ENCODE data around the gene ZMAT3.
"Not testable (repeated sequence)": the region's sequence is repeated elsewhere in the genome, so short reads cannot be mapped to it uniquely, and the experiment has no call there.

ZMAT3 gene

DNA sequence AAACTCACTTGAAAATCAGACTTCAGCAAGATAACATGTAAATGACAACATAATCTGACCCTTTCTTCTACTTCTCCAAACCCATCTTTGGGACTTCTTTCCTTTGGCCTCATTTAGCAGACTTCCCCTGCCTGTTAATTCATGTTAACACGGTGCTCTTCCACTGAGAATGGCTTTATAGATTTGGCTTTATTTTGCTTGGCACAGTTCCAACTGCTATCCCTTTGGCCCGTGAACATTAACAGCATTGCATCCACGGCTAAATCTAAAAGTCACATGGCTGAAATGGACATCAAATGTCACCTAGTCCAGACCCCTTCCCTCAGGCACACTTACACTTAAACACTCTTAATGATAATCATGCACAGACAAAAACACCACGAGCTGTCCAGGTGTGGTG is 3.8 kb downstream of the ZMAT3 start:
- no peak for DNase-seq

DNA sequence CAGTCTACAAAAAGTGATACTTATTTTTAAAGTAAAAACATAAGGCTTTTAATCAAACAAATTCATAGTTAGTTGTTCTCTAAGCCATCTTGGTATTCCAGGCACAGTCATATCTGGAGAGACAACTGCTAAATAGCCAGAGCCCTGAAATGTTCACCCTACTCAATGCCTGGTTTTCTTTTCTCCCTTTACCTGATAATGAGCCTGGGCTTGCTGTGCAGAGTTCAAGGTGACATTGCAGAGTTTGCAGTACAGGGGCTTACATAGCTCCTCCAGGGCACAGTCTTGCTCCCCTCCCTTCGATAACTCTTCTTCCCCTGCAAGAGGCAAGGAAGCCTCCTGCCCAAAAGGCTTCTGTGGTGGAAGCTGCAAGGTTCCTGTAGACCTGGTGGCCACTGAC is 4.3 kb downstream of the ZMAT3 start:
- DNase-seq, result no peak

DNA sequence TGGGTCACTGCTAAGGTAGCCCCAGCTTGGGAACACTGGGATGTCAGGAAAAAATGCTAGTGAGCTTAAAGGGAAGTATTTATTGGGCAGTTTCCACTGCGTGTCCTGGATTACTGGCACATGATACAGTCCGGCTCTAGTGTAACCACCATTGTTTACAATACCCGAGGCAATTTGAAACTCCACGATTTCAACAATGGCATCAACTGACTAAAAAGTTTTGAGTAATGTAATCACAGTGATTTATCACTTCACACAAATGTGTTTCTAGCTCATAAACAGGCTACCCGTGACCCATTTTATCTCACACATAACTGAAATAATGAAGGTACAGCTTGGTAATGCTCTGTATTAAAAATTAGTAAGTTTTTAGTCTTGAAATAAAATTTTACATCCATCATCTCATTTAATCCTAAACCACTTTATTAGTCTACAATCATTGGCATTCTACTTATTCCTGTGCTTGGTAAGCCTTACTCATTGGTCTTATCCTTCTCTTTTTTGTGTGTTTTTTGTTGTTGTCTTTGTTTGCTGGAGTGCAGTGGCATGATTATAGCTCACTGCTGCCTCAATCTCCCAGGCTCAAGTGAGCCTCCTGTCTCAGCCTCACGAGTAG is 7.6 kb downstream of the ZMAT3 start:
- DNase-seq, result no peak

DNA sequence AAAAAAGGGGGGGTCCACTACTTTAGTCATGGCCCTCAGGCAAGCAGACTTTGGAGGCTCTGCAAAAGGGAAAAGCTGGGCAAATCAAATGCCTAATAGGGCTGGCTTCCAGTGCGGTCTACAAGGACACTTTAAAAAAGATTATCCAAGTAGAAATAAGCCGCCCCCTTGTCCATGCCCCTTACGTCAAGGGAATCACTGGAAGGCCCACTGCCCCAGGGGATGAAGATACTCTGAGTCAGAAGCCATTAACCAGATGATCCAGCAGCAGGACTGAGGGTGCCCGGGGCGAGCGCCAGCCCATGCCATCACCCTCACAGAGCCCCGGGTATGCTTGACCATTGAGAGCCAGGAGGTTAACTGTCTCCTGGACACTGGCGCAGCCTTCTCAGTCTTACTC is 15.3 kb downstream of the ZMAT3 start:
- DNase-seq, result no peak

DNA sequence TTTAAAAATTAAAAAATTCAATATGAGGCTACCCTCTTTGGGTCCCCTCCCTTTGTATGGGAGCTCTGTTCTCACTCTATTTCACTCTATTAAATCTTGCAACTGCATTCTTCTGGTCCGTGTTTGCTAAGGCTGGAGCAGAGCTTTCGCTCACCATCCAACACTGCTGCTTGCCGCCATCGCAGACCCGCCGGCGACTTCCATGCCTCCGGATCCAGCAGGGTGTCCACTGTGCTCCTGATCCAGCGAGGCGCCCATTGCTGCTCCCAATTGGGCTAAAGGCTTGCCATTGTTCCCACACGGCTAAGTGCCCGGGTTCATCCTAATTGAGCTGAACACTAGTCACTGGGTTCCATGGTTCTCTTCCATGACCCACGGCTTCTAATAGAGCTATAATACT is 17.0 kb downstream of the ZMAT3 start:
- not testable (repeated sequence) for DNase-seq

DNA sequence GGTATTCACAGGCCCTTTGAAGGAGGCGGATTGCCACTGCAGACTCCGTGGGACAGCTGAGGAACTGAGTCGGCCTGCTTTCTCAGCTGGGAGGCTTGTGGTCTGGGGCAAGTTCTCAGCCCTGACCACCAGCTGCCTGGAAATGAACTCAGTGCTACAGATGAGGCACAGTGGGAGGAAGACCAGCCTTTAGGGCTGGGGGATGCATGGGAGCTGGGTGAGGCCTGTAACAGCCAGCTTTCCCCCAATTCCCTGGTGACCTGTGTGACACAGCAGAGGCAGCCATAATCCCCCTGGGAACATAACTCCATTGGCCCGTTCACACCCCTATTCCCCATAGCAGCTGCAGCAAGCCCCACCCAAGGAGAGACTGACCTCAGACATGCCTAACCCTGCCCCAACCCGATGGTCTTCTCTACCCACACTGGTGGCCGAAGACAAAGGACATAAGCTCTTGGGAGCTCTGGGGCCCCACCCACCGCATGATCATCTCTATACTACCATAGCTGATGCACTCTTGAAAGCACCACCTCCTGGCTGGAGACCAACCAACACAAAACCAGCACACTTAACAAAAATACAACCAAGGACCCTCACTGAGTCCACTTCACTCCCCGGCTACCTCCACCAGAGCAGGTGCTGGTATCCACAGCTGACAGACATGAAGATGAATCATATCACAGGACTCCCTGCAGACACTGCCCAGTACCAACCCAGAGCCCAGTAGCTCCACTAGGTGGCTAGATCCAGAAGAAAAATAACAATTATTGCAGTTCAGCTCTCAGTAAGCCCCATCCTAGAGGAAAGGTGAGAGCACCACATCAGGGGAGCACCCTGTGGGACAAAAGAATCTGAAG is 24.9 kb downstream of the ZMAT3 start:
- no peak for DNase-seq

DNA sequence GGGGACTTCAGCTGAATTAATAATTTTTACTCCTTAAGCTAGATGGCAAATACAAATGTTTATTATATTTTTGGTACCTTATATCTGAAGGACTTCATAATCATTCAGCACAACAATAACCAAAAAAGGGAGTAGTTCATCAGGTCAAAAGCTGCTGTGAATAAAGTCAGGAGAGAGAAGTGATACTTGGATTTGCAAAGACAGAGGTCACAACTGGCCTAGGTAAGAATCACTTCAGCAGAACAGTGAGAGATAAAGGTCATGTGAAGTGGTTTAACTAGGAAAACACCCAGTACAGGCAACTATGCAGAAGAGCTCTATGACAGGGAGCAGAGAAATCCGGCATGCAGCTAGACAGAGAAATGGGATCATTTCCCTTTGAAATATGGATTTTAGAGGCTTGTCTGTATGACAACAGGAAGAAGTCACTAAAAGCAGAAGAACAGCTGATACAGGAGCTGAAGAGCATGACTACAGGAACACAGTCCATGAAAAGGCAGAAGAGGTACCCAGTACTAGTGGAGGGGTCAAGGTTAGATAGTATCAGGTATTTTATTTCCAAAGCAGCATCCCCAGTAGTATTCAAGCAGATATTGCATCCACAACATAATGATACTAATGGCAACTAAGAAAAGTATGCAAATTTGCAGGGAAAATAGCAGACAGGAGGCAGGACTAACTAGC is 25.7 kb downstream of the ZMAT3 start:
- DNase-seq, result no peak

DNA sequence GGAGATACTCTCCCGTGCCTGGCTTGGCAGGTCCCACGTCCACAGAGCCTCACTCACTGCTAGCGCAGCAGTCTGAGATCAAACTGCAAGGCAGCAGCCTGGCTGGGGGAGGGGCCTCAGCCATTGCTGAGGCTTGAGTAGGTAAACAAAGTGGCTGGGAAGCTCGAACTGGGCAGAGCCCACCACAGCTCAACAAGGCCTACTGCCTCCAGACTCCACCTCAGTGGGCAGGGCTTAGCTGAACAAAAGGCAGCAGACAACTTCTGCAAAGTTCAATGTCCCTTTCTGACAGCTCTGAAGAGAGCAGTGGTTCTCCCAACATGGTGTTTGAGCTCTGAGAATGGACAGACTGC is 32.7 kb downstream of the ZMAT3 start:
- DNase-seq, result not testable (repeated sequence)

DNA sequence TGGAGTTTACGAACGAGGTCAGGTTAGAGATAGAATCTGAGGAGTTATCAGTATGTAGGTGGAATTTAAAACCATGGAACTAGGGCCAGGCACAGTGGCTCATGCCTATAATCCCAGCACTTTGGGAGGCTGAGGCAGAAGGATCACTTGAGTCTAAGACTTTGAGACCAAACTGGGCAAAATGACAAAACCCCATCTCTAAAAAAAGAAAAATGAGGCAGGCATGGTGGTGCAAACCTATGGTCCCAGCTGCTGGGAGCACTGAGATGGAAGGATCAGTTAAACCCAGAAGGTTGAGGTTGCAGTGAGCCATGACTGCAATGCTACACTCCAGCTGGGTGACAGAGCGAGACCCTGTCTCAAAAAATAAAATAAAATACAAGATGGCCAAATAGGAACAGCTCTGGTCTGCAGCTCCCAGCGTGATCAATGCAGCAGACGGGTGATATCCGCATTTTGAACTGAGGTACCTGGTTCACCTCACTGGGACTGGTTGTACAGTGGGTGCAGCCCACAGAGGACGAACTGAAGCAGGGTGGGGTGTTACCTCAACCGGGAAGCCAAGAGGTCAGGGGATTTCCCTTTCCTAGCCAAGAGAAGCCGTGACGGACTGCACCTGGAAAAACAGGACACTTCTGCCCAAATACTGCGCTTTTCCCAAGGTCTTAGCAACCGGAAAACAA is 33.3 kb downstream of the ZMAT3 start:
- no peak for DNase-seq

DNA sequence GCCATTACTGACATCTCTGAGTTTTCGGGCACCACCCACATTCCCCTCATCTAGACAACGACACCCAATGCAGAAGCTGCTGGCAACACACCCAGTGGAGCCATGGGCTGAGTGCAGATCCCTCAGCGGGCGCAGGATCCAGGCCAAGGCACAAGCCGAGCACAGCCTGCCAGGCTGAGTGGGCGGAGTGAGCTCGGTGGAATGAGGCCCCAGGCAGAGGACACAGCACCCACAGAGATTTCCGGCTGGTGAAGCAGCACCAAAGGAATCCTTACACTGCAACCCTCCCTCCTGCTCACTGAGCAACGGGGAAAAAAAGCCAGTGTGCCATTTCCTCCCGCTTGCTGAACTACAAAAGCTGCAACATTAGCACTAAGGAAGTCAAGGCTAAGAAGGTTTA is 34.3 kb downstream of the ZMAT3 start:
- no peak for DNase-seq

DNA sequence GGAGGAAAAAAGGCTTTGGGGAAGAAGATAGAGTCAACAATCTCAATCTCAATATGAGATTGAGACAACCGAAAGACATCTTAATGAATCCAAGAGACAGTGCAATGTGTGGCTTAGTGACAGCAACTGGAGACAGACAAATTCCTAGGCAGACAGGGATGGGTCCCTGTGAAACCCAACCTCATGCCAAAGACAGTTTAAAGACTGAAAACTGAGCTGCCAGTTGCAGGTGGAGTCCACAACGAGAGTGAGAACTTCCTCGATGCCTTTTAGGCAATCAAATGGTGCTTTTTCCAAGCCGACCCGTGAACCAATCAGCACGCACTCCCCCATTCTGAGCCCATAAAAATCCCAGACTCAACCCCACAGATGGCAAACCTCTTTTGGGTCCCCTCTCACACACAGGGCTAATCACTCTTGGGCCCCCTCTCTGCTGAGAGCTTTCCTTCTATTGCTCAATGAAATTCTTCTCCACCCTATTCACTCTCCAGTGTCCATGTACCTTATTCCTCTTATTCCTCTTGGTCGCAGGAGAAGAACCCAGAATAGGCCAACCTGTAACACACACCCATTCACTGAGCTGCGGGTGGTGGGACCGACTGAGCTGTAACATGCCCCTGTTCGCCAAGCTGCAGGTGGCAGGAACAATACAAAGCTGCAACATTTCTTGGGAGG is 34.8 kb downstream of the ZMAT3 start:
- no peak for DNase-seq

DNA sequence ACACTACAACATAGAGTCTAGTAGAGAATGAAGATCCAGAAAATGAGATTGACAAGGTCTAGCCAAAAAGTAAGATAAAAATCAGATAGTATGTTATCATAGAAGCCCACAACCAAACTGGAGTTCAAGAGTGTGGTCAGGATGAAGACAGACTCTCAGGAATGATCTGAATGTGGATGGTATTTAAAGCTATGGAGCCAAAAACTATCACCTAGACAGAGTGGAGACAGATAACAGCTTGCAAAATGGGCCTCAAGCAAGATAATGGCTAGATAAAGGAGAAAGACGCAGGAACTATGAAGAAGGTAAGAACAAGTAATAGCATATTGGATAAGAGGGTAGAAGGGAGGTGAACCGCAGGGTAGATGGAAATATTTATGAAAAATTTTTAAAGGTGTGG is 35.4 kb downstream of the ZMAT3 start:
- no peak for DNase-seq

DNA sequence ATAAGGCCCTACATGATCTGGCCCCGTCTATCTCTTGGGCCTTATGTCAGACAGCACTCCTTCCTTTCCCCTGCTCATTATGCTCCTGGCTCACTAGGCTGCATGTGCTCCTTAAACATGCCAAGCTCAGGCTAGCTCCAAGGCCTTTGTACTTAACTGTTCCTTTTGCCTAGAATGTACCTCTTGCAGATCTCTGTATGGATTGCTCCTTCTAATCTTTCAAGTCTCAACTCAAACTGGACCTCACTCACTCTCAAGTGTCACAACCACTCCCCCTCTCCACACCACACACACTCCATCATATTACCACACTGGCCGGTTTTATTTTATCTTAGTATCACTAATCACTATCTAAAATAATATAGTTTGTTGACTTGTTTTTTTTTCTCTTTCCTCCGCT is 36.4 kb downstream of the ZMAT3 start:
- no peak for DNase-seq

DNA sequence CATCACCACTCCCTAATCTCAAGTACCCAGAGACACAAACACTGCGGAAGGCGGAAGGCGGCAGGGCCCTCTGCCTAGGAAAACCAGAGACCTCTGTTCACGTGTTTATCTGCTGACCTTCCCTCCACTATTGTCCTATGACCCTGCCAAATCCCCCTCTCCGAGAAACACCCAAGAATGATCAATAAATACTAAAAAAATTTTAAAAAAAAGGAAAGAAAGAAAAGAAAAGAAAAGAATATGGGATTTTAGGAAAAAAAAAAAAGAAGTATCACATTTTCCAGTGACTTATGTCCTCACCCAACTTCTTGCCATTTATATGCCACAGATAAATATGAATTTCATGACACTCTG is 38.3 kb downstream of the ZMAT3 start:
- DNase-seq, result not testable (repeated sequence)

DNA sequence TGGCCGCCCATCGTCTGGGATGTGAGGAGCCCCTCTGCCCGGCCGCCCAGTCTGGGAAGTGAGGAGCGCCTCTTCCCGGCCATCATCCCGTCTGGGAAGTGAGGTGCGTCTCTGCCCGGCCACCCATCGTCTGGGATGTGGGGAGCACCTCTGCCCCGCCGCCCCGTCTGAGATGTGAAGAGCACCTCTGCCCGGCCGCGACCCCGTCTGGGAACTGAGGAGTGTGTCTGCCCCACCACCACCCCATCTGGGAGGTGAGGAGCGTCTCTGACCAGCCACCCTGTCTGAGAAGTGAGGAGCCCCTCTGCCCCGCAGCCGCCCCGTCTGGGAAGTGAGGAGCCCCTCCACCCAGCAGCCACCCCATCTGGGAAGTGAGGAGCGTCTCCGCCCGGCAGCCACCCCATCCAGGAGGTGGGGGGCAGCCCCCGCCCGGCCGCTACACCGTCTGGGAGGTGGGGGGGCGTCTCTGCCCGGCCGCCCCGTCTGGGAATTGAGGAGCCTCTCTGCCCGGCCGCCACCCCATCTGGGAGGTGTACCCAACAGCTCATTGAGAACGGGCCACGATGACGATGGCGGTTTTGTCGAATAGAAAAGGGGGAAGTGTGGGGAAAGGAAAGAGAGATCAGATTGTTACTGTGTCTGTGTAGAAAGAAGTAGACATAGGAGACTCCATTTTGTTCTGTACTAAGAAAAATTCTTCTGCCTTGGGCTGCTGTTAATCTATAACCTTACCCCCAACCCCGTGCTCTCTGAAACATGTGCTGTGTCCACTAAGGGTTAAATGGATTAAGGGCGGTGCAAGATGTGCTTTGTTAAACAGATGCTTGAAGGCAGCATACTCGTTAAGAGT is 38.9 kb downstream of the ZMAT3 start:
- DNase-seq, result not testable (repeated sequence)

DNA sequence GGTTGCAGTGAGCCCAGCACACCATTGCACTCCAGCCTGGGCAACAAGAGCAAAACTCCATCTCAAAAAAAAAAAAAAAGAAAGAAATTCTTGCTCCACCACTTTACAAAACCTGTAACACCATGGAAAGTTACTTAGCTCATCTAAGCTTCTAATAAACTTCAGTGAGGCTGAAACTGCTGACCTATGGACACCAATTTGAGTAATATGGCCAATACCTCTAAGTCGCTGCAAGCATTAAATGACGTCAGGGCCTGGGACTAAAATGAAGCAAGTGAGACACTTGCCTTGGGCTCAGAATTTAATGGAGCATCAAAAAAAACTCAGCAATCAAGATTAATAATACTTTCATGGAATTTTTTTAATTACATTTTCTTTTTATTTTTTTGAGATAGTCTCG is 42.5 kb downstream of the ZMAT3 start:
- no peak for DNase-seq

DNA sequence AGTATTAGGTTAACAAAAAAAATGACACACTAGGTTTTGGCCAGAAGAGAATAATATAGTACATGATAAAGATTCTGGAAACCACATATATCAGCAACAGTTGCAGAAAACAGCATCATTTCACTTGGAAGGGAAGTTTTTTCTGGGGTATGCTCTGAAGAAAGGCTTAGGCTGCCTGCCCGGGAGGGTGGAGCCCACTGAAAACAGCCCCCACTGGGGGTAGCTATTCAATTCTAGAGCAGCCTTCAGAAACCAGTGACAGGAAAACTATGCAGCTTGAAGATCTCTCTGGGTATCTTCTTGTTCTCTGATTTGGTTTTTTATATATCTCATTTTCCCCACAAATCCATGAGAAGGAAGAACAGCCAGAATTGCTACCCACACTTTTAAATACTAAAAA is 43.2 kb downstream of the ZMAT3 start:
- DNase-seq, result no peak

DNA sequence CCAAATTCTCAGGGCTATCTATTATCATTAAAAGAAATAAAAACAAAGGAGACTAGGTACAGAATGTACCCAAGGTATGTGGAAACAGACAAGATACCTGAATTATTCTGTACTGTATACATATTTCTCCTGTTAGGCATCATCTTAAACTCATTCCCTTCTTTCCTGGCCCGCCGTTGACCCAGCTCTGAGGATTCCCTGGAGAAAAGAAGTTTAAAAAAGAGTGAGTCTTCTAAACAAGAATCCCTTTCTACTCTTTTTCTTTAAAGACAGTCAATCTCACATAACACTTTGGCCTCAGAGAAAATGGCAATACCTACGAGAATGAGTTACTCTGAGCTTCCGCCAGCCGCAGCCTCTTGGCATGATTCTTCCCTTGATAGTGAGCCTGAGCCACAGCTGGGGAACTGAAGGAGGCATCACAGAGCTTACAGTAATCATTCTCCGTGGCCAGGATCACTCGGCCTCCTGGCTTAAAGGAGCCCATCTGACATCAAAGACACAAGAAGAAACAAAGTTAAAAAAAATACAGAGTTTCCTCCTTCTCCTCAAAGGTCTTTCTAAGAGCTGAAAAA is 44.2 kb downstream of the ZMAT3 start:
- no peak for DNase-seq

DNA sequence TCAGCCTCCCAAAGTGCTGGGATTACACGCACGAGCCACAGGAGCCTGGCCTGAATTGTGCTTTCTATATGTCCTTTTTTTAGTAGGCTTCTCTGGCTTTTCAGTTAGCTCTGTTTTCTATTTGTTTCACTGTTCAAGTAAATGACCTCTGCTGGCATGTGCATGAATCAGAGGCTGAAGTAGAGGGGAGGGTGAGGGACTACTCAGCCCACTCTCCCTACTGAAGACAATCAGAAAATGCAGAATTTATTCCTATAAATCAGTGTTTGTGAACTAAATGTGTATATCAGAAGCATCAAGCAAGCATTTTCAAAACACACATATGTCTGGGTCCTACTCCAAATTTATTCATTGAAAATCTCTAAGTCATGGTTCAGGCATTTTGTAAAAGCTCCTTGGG is 45.0 kb downstream of the ZMAT3 start:
- no peak for DNase-seq

DNA sequence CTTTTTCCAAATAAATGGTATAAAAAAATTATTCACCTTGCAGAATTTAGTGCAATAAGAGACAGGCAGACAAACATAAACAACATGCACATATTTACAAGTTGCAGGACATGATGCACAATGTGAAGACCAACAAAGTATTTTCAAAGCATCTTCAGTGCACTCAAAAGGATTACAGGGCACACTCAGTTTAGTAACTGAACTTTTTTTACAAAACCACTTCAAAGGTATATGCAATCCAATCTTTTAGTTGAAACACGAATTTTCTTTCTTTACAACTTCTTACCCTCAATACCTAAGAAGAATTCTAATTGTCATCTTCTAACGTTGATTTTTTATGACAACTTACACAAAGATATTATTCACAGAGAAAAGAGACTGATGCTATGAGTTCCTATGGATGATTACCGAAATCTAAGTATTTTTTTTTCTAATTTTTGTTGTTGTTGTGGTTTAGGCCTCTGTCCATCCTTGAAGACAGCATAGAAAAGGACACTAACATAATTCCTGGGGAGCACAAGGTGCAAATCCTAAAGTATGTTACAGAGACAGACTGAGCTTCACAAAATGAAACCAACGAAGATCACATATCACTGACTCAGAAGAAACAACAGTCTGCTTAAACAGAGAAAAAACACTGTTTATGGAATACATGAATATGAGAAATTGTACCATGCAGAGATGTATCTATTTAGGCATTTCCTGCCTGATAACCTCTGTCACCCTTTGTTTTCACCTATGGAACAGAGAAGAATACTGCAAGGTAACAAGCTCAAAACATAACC is 50.3 kb downstream of the ZMAT3 start:
- no peak for DNase-seq

DNA sequence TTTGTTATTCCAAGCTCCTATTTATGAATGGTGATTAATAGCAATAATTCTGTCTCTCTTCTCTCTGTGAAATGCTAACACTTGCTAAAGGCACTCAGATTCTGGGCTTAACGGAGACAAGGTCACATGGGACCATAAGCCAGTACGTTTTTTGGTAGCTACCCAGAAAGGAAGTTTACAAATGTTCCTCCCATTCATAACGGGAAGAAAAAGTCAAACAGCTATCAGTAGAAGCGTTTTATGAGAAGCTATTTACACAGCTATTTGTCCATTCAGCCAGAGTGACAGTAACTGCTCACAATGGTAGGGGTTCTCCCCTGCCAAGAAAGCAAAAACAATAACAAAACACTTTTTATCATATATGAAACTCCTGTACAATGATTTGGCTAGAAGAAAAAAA is 51.5 kb downstream of the ZMAT3 start:
- no peak for DNase-seq

Data from DMS53 (cell line).